Caco-2 (cell line): ENCODE data around the gene MAP3K13. TPM values are rescaled to one million over a fixed set of nuclear protein-coding genes. Genes with fewer than 3 reads are reported as not detected.

Source experiments
- BruUV-seq: library from RNA; stranded (reverse); fragments of 400-500 nt; replicated peaks from 2 replicates; lab custom pipeline; 2021; lab: Mats Ljungman, UMichigan
- CTCF ChIA-PET: fragments of 300-600 bp; sonication (Branson Sonifier 250); formaldehyde crosslinking; loops from one replicate; lab custom pipeline; 2022; ENCODE audit warnings: antibody characterized with exemption; lab: Charles Lee
- POLR2A ChIA-PET: fragments of 300-600 bp; sonication (Branson Sonifier 250); formaldehyde crosslinking; loops from one replicate; lab custom pipeline; 2022; ENCODE audit warnings: antibody characterized with exemption; lab: Charles Lee
- DNase-seq, 2 experiments: peaks; one replicate each; pipeline versions ENCODE4 v3.0.0 to v3.0.0-alpha.2; 2020 to 2022
- H3K27me3 ChIP-seq: replicated peaks from 2 replicates; pipeline ENCODE4 v1.6.0; 2011; ENCODE audit warnings: low read length; ENCODE audit not compliant: control insufficient read depth, insufficient read depth
- H3K36me3 ChIP-seq: 2 replicates; pipeline ENCODE4 v1.5.1; 2011; ENCODE audit warnings: low read length; ENCODE audit not compliant: control insufficient read depth, insufficient read depth
- H3K4me1 ChIP-seq: fragments of 250-450 bp; sonication (Bioruptor Pico); 2 replicates; pipeline ENCODE4 v1.5.1; 2020; ENCODE audit warnings: mild to moderate bottlenecking
- H3K4me3 ChIP-seq: 2 replicates; pipeline ENCODE4 v1.5.1; 2011; ENCODE audit warnings: low read depth, mild to moderate bottlenecking, control low read depth, low read length
- H3K9me3 ChIP-seq: fragments of 250-450 bp; sonication (Bioruptor Pico); 2 replicates; pipeline ENCODE4 v1.5.1; 2020; ENCODE audit warnings: mild to moderate bottlenecking, moderate library complexity
- H3K27ac Mint-ChIP-seq: one replicate; pipeline ENCODE4 v1.8.0; 2022; ENCODE audit warnings: mixed read lengths; ENCODE audit not compliant: unreplicated experiment
- H3K27me3 Mint-ChIP-seq: one replicate; pipeline ENCODE4 v1.8.0; 2022; ENCODE audit warnings: mixed read lengths; ENCODE audit not compliant: insufficient read depth, unreplicated experiment
- H3K36me3 Mint-ChIP-seq: one replicate; pipeline ENCODE4 v1.8.0; 2022; ENCODE audit warnings: mild to moderate bottlenecking, mixed read lengths; ENCODE audit not compliant: insufficient read depth, unreplicated experiment
- H3K4me1 Mint-ChIP-seq: one replicate; pipeline ENCODE4 v1.8.0; 2022; ENCODE audit warnings: low read depth, mixed read lengths; ENCODE audit not compliant: unreplicated experiment
- H3K4me3 Mint-ChIP-seq: one replicate; pipeline ENCODE4 v1.8.0; 2022; ENCODE audit warnings: mild to moderate bottlenecking, moderate library complexity, mixed read lengths; ENCODE audit not compliant: unreplicated experiment
- H3K9me3 Mint-ChIP-seq: one replicate; pipeline ENCODE4 v1.8.0; 2022; ENCODE audit warnings: mixed read lengths; ENCODE audit not compliant: unreplicated experiment
- intact Hi-C: fragments of 100-400 bp; cut with micrococcal nuclease; formaldehyde crosslinking; loops from one replicate; pipeline ENCODE4 v1.10.0; 2022; ENCODE audit not compliant: unreplicated experiment
- total RNA-seq: library from RNA; stranded (reverse); gene quantifications from 2 replicates; pipeline ENCODE4 v1.2.3, GENCODE V29; 2022
- TF ChIP-seq, protein P1 (sequence below), 2 experiments: fragments of 200-600 bp in 1 of 2; IDR thresholded peaks; 1 replicate in 1 of 2; 2 replicates in 1 of 2; pipeline versions ENCODE4 v1.5.1 to v1.8.0; 2011 to 2022; ENCODE audit warnings: antibody characterized with exemption in 1 of 2, control low read depth in 1 of 2, inconsistent platforms in 1 of 2, low read depth in 1 of 2, low read length in 1 of 2, mild to moderate bottlenecking in 1 of 2, moderate library complexity in 1 of 2; ENCODE audit not compliant: insufficient read depth in 1 of 2, severe bottlenecking in 1 of 2, unreplicated experiment in 1 of 2

Gene MAP3K13
- total RNA-seq, 1 experiment from 2014 or later: 20.1 TPM

DNA sequence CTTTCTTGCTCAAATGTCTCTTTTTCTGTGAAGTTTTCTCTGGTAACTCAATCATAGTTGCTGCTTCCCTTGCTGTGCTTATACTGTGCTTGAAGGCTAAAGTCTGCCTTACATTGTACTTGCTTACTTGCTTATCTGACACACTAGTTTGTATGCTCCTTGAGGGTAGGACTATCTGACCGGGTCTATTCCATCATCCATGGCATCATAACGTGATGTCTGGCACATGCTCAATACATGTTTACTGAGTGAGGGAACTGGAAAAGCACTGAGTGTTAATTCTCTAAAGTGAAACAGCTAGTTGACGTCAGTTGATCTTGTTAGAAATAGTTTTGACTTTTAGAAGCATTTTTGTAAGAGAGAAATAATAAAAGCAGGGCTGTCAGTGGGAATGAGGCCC is 42.7 kb downstream of the MAP3K13 start:
- no peaks in the 10 kb centered on the region for H3K36me3 ChIP-seq
- Mint-ChIP-seq H3K36me3 (no peaks in the 10 kb centered on the region), H3K9me3 (no peaks in the 10 kb centered on the region), H3K4me3 (no peak overlapping the region), H3K4me1 (no peaks in the 10 kb centered on the region), H3K27ac (no peak overlapping the region), H3K27me3 (no peaks in the 10 kb centered on the region)
- CTCF ChIA-PET: no interaction called here
- intact Hi-C loops: no loop called here
- H3K27me3 ChIP-seq: no peaks in the 10 kb centered on the region
- H3K4me3 ChIP-seq: no peak overlapping the region
- BruUV-seq: no TSS peak
- TF ChIP-seq, protein P1, sequence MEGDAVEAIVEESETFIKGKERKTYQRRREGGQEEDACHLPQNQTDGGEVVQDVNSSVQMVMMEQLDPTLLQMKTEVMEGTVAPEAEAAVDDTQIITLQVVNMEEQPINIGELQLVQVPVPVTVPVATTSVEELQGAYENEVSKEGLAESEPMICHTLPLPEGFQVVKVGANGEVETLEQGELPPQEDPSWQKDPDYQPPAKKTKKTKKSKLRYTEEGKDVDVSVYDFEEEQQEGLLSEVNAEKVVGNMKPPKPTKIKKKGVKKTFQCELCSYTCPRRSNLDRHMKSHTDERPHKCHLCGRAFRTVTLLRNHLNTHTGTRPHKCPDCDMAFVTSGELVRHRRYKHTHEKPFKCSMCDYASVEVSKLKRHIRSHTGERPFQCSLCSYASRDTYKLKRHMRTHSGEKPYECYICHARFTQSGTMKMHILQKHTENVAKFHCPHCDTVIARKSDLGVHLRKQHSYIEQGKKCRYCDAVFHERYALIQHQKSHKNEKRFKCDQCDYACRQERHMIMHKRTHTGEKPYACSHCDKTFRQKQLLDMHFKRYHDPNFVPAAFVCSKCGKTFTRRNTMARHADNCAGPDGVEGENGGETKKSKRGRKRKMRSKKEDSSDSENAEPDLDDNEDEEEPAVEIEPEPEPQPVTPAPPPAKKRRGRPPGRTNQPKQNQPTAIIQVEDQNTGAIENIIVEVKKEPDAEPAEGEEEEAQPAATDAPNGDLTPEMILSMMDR (IDR thresholded peaks at IDR 0.05; ENCODE audit: insufficient read depth in 1 of 2, low read depth in 1 of 2, low read length in 1 of 2, severe bottlenecking in 1 of 2, unreplicated experiment in 1 of 2): no peak
- no peak for DNase-seq
- POLR2A ChIA-PET: no interaction called here
- H3K4me1 ChIP-seq: no peaks in the 10 kb centered on the region
- H3K9me3 ChIP-seq: no peaks in the 10 kb centered on the region

DNA sequence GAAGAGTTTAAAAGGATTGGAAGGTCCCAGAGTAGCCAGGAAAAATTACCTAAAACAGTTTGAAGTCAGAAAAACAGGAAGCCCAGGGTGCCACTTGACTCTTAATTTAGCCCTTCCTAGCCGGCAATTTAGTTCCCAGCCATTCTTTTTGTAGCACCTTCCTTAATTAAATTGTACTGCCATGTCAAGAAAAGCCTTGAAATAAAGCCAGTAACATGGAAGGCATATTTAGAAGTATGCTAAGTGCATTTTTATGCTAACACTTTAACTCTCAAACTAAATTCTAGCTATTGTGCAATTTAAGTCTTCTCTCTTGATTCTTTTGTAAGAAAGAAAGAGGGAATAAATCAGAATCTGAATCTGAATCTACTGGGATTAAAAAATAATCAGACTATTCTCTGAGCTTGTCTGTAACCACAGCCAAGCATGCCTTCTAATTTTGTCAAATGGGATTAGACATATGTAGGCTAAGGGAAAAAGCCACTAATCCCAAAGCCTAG is 43.2 kb downstream of the MAP3K13 start:
- H3K4me3 Mint-ChIP-seq: no peak overlapping the region
- no peaks in the 10 kb centered on the region for H3K36me3 Mint-ChIP-seq
- no peaks in the 10 kb centered on the region for H3K27me3 Mint-ChIP-seq
- ChIA-PET CTCF (no interaction called here), POLR2A (no interaction called here)
- Histone ChIP-seq H3K36me3 (no peaks in the 10 kb centered on the region), H3K4me3 (no peak overlapping the region), H3K27me3 (no peaks in the 10 kb centered on the region), H3K4me1 (no peaks in the 10 kb centered on the region), H3K9me3 (no peaks in the 10 kb centered on the region)
- no peaks in the 10 kb centered on the region for H3K4me1 Mint-ChIP-seq
- no TSS peak for BruUV-seq
- no peaks in the 10 kb centered on the region for H3K9me3 Mint-ChIP-seq
- intact Hi-C loops: no loop called here
- TF ChIP-seq, protein P1 (IDR thresholded peaks at IDR 0.05; ENCODE audit: insufficient read depth in 1 of 2, low read depth in 1 of 2, low read length in 1 of 2, severe bottlenecking in 1 of 2, unreplicated experiment in 1 of 2): no peak
- H3K27ac Mint-ChIP-seq: no peak overlapping the region
- no peak for DNase-seq

DNA sequence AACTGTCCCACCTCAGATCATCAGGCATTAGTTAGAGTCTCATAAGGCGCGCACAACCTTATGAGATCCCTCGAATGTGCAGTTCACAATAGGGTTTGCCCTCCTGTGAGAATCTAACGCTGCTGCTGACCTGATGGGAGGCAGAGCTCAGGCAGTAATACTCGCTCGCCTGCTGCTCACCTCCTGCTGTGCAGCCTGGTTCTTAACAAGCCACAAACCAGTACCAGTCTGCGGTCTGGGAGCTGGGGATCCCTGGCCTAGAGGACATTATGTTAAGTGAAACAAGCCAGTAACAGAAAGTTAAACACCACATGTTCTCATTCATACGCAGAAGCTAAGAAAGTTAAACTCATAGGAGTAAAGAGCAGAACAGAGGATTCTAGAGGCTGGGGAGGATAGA is 47.0 kb downstream of the MAP3K13 start:
- Histone ChIP-seq H3K9me3 (no peaks in the 10 kb centered on the region), H3K36me3 (no peaks in the 10 kb centered on the region), H3K4me3 (no peak overlapping the region), H3K4me1 (no peaks in the 10 kb centered on the region), H3K27me3 (no peaks in the 10 kb centered on the region)
- TF ChIP-seq, protein P1 (IDR thresholded peaks at IDR 0.05; ENCODE audit: insufficient read depth in 1 of 2, low read depth in 1 of 2, low read length in 1 of 2, severe bottlenecking in 1 of 2, unreplicated experiment in 1 of 2): no peak
- Mint-ChIP-seq H3K4me1 (no peaks in the 10 kb centered on the region), H3K27me3 (no peaks in the 10 kb centered on the region), H3K36me3 (no peaks in the 10 kb centered on the region), H3K4me3 (no peak overlapping the region), H3K9me3 (no peaks in the 10 kb centered on the region), H3K27ac (no peak overlapping the region)
- no peak for DNase-seq
- POLR2A ChIA-PET: no interaction called here
- intact Hi-C loops: no loop called here
- BruUV-seq: no TSS peak
- CTCF ChIA-PET: no interaction called here
